H1 (cell line): Measurements from ENCODE around the gene PRR23E. TPM values are rescaled to one million over a fixed set of nuclear protein-coding genes. Genes with fewer than 3 reads are reported as not detected.

Source experiments
- EGR1 ChIP-seq: IDR thresholded peaks from 2 replicates; pipeline ENCODE4 v1.6.1; 2011; ENCODE audit warnings: low read depth, low read length, borderline replicate concordance
- EP300 ChIP-seq, 2 experiments: IDR thresholded peaks; 1 replicate in 1 of 2; 2 replicates in 1 of 2; pipeline ENCODE4 v1.6.1; 2011 to 2012; ENCODE audit warnings: low read depth in 2 of 2, low read length in 2 of 2, mild to moderate bottlenecking in 2 of 2, borderline replicate concordance in 1 of 2, inconsistent platforms in 1 of 2, moderate library complexity in 1 of 2
- HDAC2 ChIP-seq, 2 experiments: fragments of 300-600 bp in 1 of 2; sonication (generic) in 1 of 2; IDR thresholded peaks; 2 replicates each; pipeline ENCODE4 v1.6.1; 2011 to 2012; ENCODE audit warnings: low read depth in 2 of 2, low read length in 2 of 2, mild to moderate bottlenecking in 2 of 2, moderate library complexity in 2 of 2, borderline replicate concordance in 1 of 2, inconsistent platforms in 1 of 2
- HDAC6 ChIP-seq: IDR thresholded peaks from one replicate; pipeline ENCODE4 v1.7.1; 2012; ENCODE audit warnings: low read depth, mild to moderate bottlenecking, inconsistent platforms, low read length, moderate library complexity
- JUN ChIP-seq: IDR thresholded peaks from 2 replicates; pipeline ENCODE4 v1.6.1; 2011; ENCODE audit warnings: low read depth, mild to moderate bottlenecking, improper control_type of control experiment, low read length
- KDM5A ChIP-seq: fragments of 200-600 bp; IDR thresholded peaks from 2 replicates; pipeline ENCODE4 v1.7.1; 2012; ENCODE audit warnings: mild to moderate bottlenecking, low read length, inconsistent platforms, mixed read lengths
- RBBP5 ChIP-seq: IDR thresholded peaks from 2 replicates; pipeline ENCODE4 v1.7.1; 2012; ENCODE audit warnings: low read depth, mild to moderate bottlenecking, inconsistent platforms, low read length, moderate library complexity, borderline replicate concordance
- SIX5 ChIP-seq: IDR thresholded peaks from 2 replicates; pipeline ENCODE4 v1.6.1; 2011; ENCODE audit warnings: mild to moderate bottlenecking, low read depth, low read length
- SP2 ChIP-seq: IDR thresholded peaks from 2 replicates; pipeline ENCODE4 v1.6.1; 2012; ENCODE audit warnings: mild to moderate bottlenecking, low read length, inconsistent platforms
- ZNF274 ChIP-seq: IDR thresholded peaks from 2 replicates; pipeline ENCODE4 v1.7.0; 2012; ENCODE audit warnings: low read length, borderline replicate concordance; ENCODE audit errors: extremely low read depth
- polyA plus RNA-seq, 7 experiments: library from polyadenylated mRNA; depleted of rRNA in 3 of 7; stranded (reverse) in 5 of 7; unstranded in 2 of 7; fragments of >200 nt in 5 of 7; fragments of 200-250 nt in 2 of 7; gene quantifications; 1 replicate in 5 of 7; 2 replicates in 1 of 7; 4 replicates in 1 of 7; pipeline versions ENCODE4 v1.2.1 to v1.2.3, GENCODE V29; 2011 to 2013; ENCODE audit warnings: missing spikeins in 2 of 7, mixed read lengths in 2 of 7
- total RNA-seq: library from RNA; stranded (reverse); fragmentation: NEBNext Ultra II Directional; extraction: Animal tissue kit (Norgen Biotek cat#: 25700); gene quantifications from 2 replicates; pipeline ENCODE4 v1.2.1, GENCODE V29; 2021
- TF ChIP-seq, protein P1 (sequence below): fragments of 300-600 bp; sonication (generic); IDR thresholded peaks from 2 replicates; pipeline ENCODE4 v1.7.1; 2012; ENCODE audit warnings: low read length, moderate library complexity, mild to moderate bottlenecking, inconsistent platforms; ENCODE audit not compliant: insufficient replicate concordance

Gene PRR23E
- total and polyA plus RNA-seq, 2 of the 8 experiments (the other 6 are each of a cell fraction or from before 2014, with no cell fraction given), result not detected

- TF ChIP-seq, protein P1, sequence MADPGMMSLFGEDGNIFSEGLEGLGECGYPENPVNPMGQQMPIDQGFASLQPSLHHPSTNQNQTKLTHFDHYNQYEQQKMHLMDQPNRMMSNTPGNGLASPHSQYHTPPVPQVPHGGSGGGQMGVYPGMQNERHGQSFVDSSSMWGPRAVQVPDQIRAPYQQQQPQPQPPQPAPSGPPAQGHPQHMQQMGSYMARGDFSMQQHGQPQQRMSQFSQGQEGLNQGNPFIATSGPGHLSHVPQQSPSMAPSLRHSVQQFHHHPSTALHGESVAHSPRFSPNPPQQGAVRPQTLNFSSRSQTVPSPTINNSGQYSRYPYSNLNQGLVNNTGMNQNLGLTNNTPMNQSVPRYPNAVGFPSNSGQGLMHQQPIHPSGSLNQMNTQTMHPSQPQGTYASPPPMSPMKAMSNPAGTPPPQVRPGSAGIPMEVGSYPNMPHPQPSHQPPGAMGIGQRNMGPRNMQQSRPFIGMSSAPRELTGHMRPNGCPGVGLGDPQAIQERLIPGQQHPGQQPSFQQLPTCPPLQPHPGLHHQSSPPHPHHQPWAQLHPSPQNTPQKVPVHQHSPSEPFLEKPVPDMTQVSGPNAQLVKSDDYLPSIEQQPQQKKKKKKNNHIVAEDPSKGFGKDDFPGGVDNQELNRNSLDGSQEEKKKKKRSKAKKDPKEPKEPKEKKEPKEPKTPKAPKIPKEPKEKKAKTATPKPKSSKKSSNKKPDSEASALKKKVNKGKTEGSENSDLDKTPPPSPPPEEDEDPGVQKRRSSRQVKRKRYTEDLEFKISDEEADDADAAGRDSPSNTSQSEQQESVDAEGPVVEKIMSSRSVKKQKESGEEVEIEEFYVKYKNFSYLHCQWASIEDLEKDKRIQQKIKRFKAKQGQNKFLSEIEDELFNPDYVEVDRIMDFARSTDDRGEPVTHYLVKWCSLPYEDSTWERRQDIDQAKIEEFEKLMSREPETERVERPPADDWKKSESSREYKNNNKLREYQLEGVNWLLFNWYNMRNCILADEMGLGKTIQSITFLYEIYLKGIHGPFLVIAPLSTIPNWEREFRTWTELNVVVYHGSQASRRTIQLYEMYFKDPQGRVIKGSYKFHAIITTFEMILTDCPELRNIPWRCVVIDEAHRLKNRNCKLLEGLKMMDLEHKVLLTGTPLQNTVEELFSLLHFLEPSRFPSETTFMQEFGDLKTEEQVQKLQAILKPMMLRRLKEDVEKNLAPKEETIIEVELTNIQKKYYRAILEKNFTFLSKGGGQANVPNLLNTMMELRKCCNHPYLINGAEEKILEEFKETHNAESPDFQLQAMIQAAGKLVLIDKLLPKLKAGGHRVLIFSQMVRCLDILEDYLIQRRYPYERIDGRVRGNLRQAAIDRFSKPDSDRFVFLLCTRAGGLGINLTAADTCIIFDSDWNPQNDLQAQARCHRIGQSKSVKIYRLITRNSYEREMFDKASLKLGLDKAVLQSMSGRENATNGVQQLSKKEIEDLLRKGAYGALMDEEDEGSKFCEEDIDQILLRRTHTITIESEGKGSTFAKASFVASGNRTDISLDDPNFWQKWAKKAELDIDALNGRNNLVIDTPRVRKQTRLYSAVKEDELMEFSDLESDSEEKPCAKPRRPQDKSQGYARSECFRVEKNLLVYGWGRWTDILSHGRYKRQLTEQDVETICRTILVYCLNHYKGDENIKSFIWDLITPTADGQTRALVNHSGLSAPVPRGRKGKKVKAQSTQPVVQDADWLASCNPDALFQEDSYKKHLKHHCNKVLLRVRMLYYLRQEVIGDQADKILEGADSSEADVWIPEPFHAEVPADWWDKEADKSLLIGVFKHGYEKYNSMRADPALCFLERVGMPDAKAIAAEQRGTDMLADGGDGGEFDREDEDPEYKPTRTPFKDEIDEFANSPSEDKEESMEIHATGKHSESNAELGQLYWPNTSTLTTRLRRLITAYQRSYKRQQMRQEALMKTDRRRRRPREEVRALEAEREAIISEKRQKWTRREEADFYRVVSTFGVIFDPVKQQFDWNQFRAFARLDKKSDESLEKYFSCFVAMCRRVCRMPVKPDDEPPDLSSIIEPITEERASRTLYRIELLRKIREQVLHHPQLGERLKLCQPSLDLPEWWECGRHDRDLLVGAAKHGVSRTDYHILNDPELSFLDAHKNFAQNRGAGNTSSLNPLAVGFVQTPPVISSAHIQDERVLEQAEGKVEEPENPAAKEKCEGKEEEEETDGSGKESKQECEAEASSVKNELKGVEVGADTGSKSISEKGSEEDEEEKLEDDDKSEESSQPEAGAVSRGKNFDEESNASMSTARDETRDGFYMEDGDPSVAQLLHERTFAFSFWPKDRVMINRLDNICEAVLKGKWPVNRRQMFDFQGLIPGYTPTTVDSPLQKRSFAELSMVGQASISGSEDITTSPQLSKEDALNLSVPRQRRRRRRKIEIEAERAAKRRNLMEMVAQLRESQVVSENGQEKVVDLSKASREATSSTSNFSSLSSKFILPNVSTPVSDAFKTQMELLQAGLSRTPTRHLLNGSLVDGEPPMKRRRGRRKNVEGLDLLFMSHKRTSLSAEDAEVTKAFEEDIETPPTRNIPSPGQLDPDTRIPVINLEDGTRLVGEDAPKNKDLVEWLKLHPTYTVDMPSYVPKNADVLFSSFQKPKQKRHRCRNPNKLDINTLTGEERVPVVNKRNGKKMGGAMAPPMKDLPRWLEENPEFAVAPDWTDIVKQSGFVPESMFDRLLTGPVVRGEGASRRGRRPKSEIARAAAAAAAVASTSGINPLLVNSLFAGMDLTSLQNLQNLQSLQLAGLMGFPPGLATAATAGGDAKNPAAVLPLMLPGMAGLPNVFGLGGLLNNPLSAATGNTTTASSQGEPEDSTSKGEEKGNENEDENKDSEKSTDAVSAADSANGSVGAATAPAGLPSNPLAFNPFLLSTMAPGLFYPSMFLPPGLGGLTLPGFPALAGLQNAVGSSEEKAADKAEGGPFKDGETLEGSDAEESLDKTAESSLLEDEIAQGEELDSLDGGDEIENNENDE, result no peak
- TF ChIP-seq KDM5A (no peak), JUN (no peak), EP300 (IDR thresholded peaks at IDR 0.05; ENCODE audit: borderline replicate concordance in 1 of 2, low read depth in 2 of 2, low read length in 2 of 2) (no peak), SP2 (no peak), RBBP5 (no peak), SIX5 (no peak), EGR1 (no peak), HDAC2 (IDR thresholded peaks at IDR 0.05; ENCODE audit: borderline replicate concordance in 1 of 2, low read depth in 2 of 2, low read length in 2 of 2) (no peak), HDAC6 (no peak), ZNF274 (no peak)
Observed at GRCh38 chr3:127192576-127193232, at the start of gene PRR23E (continued).
